Left ventricle myocardium inferior (tissue), 1 donor: Measurements from ENCODE around the gene RBPJ. TPM values are rescaled to one million over a fixed set of nuclear protein-coding genes. Genes with fewer than 3 reads are reported as not detected.

ENCODE experiments used
- DNase-seq: peaks from one replicate; pipeline ENCODE4 v3.0.0-alpha.2; 2020
- H3K27ac ChIP-seq: fragments of 200-600 bp; replicated peaks from 2 replicates; pipeline ENCODE4 v1.8.0; 2021
- H3K27me3 ChIP-seq: fragments of 200-600 bp; 2 replicates; pipeline ENCODE4 v1.8.0; 2021; ENCODE audit warnings: low read depth
- H3K36me3 ChIP-seq: fragments of 200-600 bp; 2 replicates; pipeline ENCODE4 v1.8.0; 2021
- H3K4me1 ChIP-seq: fragments of 200-600 bp; 2 replicates; pipeline ENCODE4 v1.8.0; 2021
- H3K4me3 ChIP-seq: fragments of 200-600 bp; 2 replicates; pipeline ENCODE4 v1.8.0; 2021; ENCODE audit warnings: mild to moderate bottlenecking, moderate library complexity
- H3K9me3 ChIP-seq: fragments of 200-600 bp; replicated peaks from 2 replicates; pipeline ENCODE4 v1.8.0; 2021
- CTCF ChIP-seq: fragments of 200-600 bp; IDR thresholded peaks from 2 replicates; pipeline ENCODE4 v1.8.0; 2021; ENCODE audit warnings: antibody characterized with exemption, mild to moderate bottlenecking, borderline replicate concordance
- intact Hi-C: fragments of 100-400 bp; cut with micrococcal nuclease; formaldehyde crosslinking; loops from one replicate; pipeline ENCODE4 v1.11.0; 2022
- total RNA-seq: library from RNA; stranded (reverse); fragmentation: NEBNext Ultra II Directional; extraction: Animal tissue kit (Norgen Biotek cat#: 25700); gene quantifications from one replicate; pipeline ENCODE4 v1.2.1, GENCODE V29; 2021
- donor health status: DM: no; HTN: yes; CAD: no; lungs with severe emphysema.

The RBPJ gene
- total RNA-seq, 1 donor from 2014 or later: 36.5 TPM

GRCh38 chr4:26330186-26330787 is 9.5 kb downstream of the RBPJ start:
- peaks cover 63% of the 10 kb centered on the region for H3K4me1 ChIP-seq

DNA sequence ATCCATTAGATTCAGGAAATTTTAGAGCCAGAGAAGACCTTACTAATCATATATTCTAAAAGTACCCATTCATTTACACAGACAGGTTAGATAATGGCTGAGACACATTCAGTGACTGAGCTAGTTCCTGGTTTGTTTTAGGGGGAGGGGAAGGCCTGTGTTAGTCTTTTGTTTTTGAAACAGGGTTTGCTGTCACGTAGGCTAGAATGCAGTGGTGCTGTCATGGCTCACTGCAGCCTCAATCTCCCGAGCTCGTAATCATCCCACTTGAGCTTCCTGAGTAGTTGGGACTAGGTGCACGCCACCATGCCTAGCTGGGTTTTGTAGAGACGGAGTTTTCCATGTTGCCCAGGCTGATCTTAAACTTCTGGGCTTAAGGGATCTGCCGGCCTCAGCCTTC is 10.1 kb downstream of the RBPJ start:
- no peak for DNase-seq
- intact Hi-C loops: loop anchor here (5.0 kb wide), 1 partner anchor 81 kb away; no protein-coding TSS in a partner anchor
- TF ChIP-seq CTCF: no peak
- Histone ChIP-seq H3K36me3 (no peaks in the 10 kb centered on the region), H3K27me3 (no peaks in the 10 kb centered on the region), H3K9me3 (no peaks in the 10 kb centered on the region), H3K4me1 (peaks cover 57% of the 10 kb centered on the region), H3K27ac (no peak overlapping the region), H3K4me3 (no peak overlapping the region)

More at GRCh38 chr4:26330186-26330787, 9.5 kb downstream of the RBPJ start:
- peak; percentile 74 for TF ChIP-seq CTCF
- intact Hi-C loops: loop anchor here (5.0 kb wide), 1 partner anchor 82 kb away; no protein-coding TSS in a partner anchor
- Histone ChIP-seq H3K27me3 (no peaks in the 10 kb centered on the region), H3K27ac (no peak overlapping the region), H3K9me3 (no peaks in the 10 kb centered on the region), H3K4me3 (no peak overlapping the region), H3K36me3 (no peaks in the 10 kb centered on the region)
- DNase-seq: no peak

DNA sequence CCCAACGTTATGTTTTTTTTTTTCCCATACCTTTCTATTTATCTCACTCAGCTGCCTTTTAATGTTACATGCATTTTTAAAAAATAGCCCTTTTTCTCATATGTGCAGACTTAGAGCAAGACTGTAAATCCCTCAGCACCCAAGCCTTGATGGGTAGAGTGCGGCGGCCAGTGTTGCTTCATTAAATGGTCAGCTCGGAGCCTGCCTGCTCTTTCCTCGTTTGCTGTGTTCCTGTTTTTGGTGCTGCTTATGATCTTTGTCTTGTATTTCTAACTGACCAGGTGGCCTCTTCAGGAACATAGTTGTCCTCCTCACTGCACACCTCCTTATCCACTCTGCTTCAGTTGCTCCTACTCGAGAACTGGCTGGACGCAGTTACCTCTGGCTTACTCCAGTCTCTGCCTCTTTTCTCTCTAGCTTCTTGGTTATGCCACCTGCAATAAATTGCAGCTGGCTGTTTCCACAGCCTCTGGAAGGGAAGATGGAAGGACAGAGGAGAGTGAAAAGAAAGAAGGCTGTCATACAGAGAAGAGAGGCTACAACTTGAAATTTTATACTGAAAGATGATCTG is 10.7 kb downstream of the RBPJ start:
- Histone ChIP-seq H3K27me3 (no peaks in the 10 kb centered on the region), H3K36me3 (no peaks in the 10 kb centered on the region), H3K4me1 (peaks cover 52% of the 10 kb centered on the region), H3K27ac (no peak overlapping the region), H3K9me3 (no peaks in the 10 kb centered on the region), H3K4me3 (no peak overlapping the region)
- intact Hi-C loops: loop anchor here (5.0 kb wide), 1 partner anchor 81 kb away; no protein-coding TSS in a partner anchor
- no peak for DNase-seq
- no peak for TF ChIP-seq CTCF

DNA sequence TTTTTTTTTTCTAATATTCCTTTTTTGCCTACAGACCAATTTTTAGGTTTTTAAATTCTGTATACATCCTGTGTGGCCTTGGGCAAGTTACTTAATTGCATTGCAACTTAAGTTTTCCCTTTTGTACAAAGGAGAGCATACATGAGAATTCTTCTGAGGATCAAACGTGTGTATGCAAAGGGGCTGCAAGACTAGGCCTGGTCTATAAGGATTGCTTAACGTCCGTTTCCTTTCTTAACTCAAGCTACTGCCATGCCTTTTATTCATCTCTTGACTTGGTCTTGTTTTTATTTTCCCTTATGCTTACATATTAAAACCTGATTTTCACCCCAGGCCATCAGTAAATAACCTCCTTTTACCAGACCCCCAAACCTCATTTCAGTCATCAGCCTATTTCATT is 13.6 kb downstream of the RBPJ start:
- Histone ChIP-seq H3K27ac (no peak overlapping the region), H3K4me3 (no peak overlapping the region), H3K36me3 (no peaks in the 10 kb centered on the region), H3K4me1 (peaks cover 37% of the 10 kb centered on the region), H3K27me3 (no peaks in the 10 kb centered on the region), H3K9me3 (no peaks in the 10 kb centered on the region)
- TF ChIP-seq CTCF: no peak
- intact Hi-C loops: loop anchor here (5.0 kb wide), 1 partner anchor 78 kb away; no protein-coding TSS in a partner anchor
- DNase-seq: no peak

DNA sequence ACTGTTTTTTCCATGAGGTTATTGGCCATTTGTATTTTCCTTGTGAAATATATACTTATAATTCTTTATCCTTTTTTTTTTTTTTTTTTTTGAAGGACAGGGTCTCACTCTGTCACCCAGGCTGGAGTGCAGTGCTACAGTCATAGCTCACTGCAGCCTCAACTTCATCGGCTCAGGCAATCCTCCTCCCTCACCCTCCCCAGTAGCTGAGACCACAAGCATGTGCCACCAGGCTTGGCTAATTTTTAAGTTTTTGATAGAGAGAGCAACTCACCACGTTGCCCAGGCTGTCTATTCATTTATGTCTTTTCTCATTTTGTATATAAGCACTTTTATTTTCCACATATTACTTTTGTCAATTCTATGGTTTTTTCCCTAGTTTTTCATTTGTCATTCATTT is 16.8 kb downstream of the RBPJ start:
- H3K27ac ChIP-seq: no peak overlapping the region
- DNase-seq: no peak
- H3K27me3 ChIP-seq: no peaks in the 10 kb centered on the region
- intact Hi-C loops: no loop called here
- TF ChIP-seq CTCF: no peak
- no peak overlapping the region for H3K4me3 ChIP-seq
- H3K36me3 ChIP-seq: no peaks in the 10 kb centered on the region
- peaks cover 32% of the 10 kb centered on the region for H3K4me1 ChIP-seq
- no peaks in the 10 kb centered on the region for H3K9me3 ChIP-seq
